ENCODE results near the gene RABAC1. TPM values are rescaled to one million over a fixed set of nuclear protein-coding genes. Genes with fewer than 3 reads are reported as not detected.
A peak's percentile ranks its signal among the peaks of the same experiment; 100 is the strongest.

Gene RABAC1
- total and polyA plus RNA-seq, 9 donors: 59.0 to 110 (median 88.6) TPM

DNA sequence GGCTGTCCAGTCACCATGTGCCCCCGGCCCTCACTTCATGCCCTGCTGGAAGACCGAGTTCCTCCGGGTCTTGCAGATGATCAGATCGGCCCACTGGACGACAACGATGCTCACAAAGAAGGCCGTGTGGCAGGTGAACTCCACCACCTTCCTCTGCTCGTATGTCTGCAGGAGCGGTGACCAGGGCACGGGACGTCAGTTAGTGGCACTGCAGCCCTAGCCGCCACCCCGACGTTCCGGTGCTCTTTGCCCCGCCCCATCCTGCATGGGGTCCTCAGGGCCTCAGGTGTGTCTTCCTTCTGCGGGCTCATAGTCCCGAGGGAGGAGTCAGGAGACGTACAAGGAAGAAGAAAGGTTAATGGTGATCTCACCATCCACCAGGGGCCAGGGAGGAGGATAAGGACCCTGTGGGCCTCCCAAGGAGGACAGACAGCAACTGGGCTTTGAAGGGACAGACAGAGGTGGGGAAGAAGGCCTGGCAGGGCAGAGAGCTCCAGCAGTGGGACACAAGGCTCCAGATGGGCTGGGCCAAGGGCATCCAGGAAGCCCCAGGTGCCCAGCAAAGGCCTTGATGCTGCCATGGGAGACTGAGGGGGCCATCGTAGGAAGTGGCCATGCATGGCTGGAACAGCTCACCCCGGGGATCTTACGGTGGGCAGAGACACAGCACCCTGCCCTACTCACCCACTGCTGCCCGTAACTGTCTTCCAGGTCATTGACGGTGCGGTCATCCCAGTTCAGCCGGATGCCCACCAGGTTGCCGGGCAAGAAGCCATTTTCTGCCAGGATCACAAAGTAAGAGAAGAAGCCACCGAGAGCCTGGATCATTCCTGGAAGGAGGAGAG lies 9.9 kb upstream of the RABAC1 start:
- no peak overlapping the region for H3K4me3 ChIP-seq (ENCODE audit: low read length)
- H3K9me3 ChIP-seq (replicated peaks; ENCODE audit: control insufficient read depth, low read depth, low read length): no peaks in the 10 kb centered on the region
- H3K27ac ChIP-seq (ENCODE audit: low read length): no peak overlapping the region
- WGBS (ENCODE audit: insufficient coverage): 71% methylated on average over 18 of the region's 28 CpGs
- no peaks in the 10 kb centered on the region for H3K4me1 ChIP-seq (ENCODE audit: control insufficient read depth, insufficient read depth, low read length)
- no peaks in the 10 kb centered on the region for H3K36me3 ChIP-seq (ENCODE audit: control insufficient read depth, insufficient read depth, low read length)
- peaks cover 3% of the 10 kb centered on the region for H3K27me3 ChIP-seq (ENCODE audit: control insufficient read depth, insufficient read depth, low read length)
- DNase-seq: no peak

DNA sequence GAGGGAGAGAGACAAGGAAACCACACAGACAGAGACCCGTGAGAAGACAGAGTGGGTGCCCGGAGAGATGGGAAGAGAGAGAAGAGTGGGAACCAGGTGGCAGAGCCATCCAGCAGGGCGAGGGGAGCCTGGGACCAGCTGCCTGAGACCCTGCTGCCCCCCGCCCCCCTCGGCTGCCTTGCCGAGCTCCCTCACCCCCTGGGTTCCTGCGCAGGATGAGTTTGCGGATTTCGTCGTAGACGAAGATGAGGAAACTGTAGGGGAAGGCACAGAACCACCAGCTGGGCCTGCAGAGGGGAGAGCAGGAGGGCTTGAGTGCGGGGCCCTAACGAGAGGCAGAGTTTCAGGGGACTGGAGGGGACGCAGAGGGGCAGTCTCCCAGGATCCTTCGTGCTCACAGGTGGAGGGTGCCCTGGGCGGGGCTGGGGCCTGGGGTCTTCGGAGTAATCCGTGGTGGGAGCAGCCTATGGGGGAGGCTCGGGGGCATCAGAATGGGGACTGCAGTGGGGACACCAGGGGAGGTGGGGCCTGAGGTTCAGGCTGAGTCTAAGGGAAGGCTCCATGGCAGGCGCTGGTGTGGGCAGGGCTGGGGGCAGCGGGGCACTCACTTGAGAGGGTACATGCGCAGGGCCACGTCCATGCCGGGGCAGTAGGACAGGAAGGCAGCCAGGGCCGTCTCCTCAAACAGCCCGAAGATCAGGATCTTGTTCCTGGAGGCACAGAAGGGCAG lies 8.1 kb upstream of the RABAC1 start:
- H3K36me3 ChIP-seq (ENCODE audit: control insufficient read depth, insufficient read depth, low read length): no peaks in the 10 kb centered on the region
- 67% methylated on average over 26 of the region's 26 CpGs for WGBS (ENCODE audit: insufficient coverage)

GRCh38 chr19:41965106-41965505 lies 6.0 kb upstream of the RABAC1 start:
- H3K4me3 ChIP-seq (ENCODE audit: low read length): no peak overlapping the region
- H3K4me1 ChIP-seq (ENCODE audit: control insufficient read depth, insufficient read depth, low read length): no peaks in the 10 kb centered on the region
- no peak for DNase-seq
- no peak overlapping the region for H3K27ac ChIP-seq (ENCODE audit: low read length)
- H3K27me3 ChIP-seq (ENCODE audit: control insufficient read depth, insufficient read depth, low read length): peaks cover 3% of the 10 kb centered on the region
- no peaks in the 10 kb centered on the region for H3K36me3 ChIP-seq (ENCODE audit: control insufficient read depth, insufficient read depth, low read length)
- WGBS (ENCODE audit: insufficient coverage): 52% methylated on average over 5 of the region's 5 CpGs
- no peaks in the 10 kb centered on the region for H3K9me3 ChIP-seq (replicated peaks; ENCODE audit: control insufficient read depth, low read depth, low read length)

More for the DNA sequence above, 8.1 kb upstream of the RABAC1 start:
- Histone ChIP-seq H3K27me3 (ENCODE audit: control insufficient read depth, insufficient read depth, low read length) (peaks cover 3% of the 10 kb centered on the region), H3K27ac (ENCODE audit: low read length) (no peak overlapping the region), H3K4me3 (ENCODE audit: low read length) (no peak overlapping the region), H3K9me3 (replicated peaks; ENCODE audit: control insufficient read depth, low read depth, low read length) (no peaks in the 10 kb centered on the region), H3K4me1 (ENCODE audit: control insufficient read depth, insufficient read depth, low read length) (no peaks in the 10 kb centered on the region)
- no peak for DNase-seq

- no peaks in the 10 kb centered on the region for H3K27me3 ChIP-seq (ENCODE audit: control insufficient read depth, insufficient read depth, low read length)
- H3K9me3 ChIP-seq (replicated peaks; ENCODE audit: control insufficient read depth, low read depth, low read length): no peaks in the 10 kb centered on the region
- H3K4me1 ChIP-seq (ENCODE audit: control insufficient read depth, insufficient read depth, low read length): peaks cover 20% of the 10 kb centered on the region
- no peak overlapping the region for H3K4me3 ChIP-seq (ENCODE audit: low read length)
- H3K27ac ChIP-seq (ENCODE audit: low read length): no peak overlapping the region
- 94% methylated on average over 2 of the region's 5 CpGs for WGBS (ENCODE audit: insufficient coverage)
- no peak for DNase-seq
- peaks cover 2% of the 10 kb centered on the region for H3K36me3 ChIP-seq (ENCODE audit: control insufficient read depth, insufficient read depth, low read length)
Measured at GRCh38 chr19:41960973-41961372, 1.9 kb upstream of the RABAC1 start.

DNA sequence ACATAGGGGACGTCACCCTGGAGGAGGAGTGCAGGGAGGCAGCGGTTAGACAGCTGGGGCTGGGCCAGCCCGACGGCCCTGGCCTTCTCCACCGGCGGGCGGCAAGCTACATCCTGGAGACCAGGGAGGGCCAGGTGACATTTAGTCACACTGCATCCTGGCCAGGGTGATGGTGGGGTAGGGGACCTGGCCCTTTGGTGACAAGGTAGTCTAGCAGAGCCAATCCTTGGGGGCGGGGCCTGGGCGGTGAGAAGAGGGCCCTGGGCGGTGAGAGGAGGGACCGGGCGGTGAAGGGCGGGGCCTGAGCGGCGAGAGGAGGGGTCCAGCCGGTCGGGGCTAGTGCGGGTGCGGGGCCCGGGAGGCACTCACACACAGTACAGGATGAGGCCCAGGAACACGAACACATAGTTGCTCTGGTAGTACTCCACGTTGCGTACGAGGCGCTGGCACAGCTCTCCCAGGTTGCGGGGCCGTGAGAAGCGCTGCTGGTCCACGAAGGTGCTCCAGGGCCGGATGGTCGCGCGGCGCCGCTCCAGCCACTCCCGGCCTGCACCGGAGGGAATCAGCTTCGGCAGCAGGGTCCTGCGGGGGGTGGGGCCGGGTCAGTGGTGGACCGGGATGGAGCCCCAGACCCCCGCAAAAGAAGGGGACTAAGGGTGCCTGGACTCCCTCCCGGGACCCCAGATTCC lies 610 bp downstream of the RABAC1 start:
- H3K27me3 ChIP-seq (ENCODE audit: control insufficient read depth, insufficient read depth, low read length): no peaks in the 10 kb centered on the region
- WGBS (ENCODE audit: insufficient coverage): under 1% methylated on average over 35 of the region's 43 CpGs
- DNase-seq: peak; percentile 91
- H3K27ac ChIP-seq (ENCODE audit: low read length): peak overlapping the region; percentile 95
- peaks cover 7% of the 10 kb centered on the region for H3K36me3 ChIP-seq (ENCODE audit: control insufficient read depth, insufficient read depth, low read length)
- peaks cover 20% of the 10 kb centered on the region for H3K4me1 ChIP-seq (ENCODE audit: control insufficient read depth, insufficient read depth, low read length)
- no peaks in the 10 kb centered on the region for H3K9me3 ChIP-seq (replicated peaks; ENCODE audit: control insufficient read depth, low read depth, low read length)
- peak overlapping the region; percentile 97 for H3K4me3 ChIP-seq (ENCODE audit: low read length)

DNA sequence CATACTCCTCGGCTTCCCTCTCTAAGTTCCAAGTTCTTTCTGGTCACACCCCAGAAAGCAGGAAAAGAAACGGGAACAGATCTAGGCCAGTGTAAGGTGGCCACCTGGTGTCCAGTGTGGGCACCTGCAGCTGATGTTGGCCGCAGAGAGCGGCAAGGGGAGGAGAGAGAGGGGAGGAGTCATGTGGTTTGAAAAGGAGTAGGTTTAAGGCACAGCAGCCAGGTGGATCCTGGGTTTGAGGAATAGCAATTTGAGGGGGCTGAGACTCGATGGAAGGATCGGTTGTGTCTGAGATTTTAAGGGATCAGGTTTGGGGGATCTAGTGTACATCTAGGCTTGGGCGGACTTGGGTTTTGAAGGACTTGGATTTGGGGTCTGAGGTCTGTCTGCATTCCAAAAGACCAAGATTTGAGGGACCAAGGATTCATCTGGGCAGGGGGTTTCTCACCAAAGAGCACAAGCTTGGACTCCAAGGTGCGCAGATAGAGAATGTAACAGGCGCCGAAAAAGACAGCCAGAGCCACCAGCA lies 1.2 kb downstream of the RABAC1 start:
- peak; percentile 88 for DNase-seq
- Histone ChIP-seq H3K9me3 (replicated peaks; ENCODE audit: control insufficient read depth, low read depth, low read length) (no peaks in the 10 kb centered on the region), H3K27ac (ENCODE audit: low read length) (peak overlapping the region; percentile 95), H3K36me3 (ENCODE audit: control insufficient read depth, insufficient read depth, low read length) (peaks cover 7% of the 10 kb centered on the region), H3K4me3 (ENCODE audit: low read length) (peak overlapping the region; percentile 97), H3K4me1 (ENCODE audit: control insufficient read depth, insufficient read depth, low read length) (peaks cover 20% of the 10 kb centered on the region), H3K27me3 (ENCODE audit: control insufficient read depth, insufficient read depth, low read length) (no peaks in the 10 kb centered on the region)
- 9% methylated on average over 7 of the region's 10 CpGs for WGBS (ENCODE audit: insufficient coverage)

GRCh38 chr19:41957161-41957837 lies 1.8 kb downstream of the RABAC1 start:
- Histone ChIP-seq H3K4me3 (ENCODE audit: low read length) (no peak overlapping the region), H3K36me3 (ENCODE audit: control insufficient read depth, insufficient read depth, low read length) (peaks cover 7% of the 10 kb centered on the region), H3K27ac (ENCODE audit: low read length) (no peak overlapping the region), H3K4me1 (ENCODE audit: control insufficient read depth, insufficient read depth, low read length) (peaks cover 20% of the 10 kb centered on the region), H3K27me3 (ENCODE audit: control insufficient read depth, insufficient read depth, low read length) (no peaks in the 10 kb centered on the region), H3K9me3 (replicated peaks; ENCODE audit: control insufficient read depth, low read depth, low read length) (no peaks in the 10 kb centered on the region)
- no peak for DNase-seq
- 87% methylated on average over 7 of the region's 11 CpGs for WGBS (ENCODE audit: insufficient coverage)

- H3K9me3 ChIP-seq (replicated peaks; ENCODE audit: control insufficient read depth, low read depth, low read length): no peaks in the 10 kb centered on the region
- peaks cover 22% of the 10 kb centered on the region for H3K4me1 ChIP-seq (ENCODE audit: control insufficient read depth, insufficient read depth, low read length)
- no peaks in the 10 kb centered on the region for H3K27me3 ChIP-seq (ENCODE audit: control insufficient read depth, insufficient read depth, low read length)
- peaks cover 7% of the 10 kb centered on the region for H3K36me3 ChIP-seq (ENCODE audit: control insufficient read depth, insufficient read depth, low read length)
- H3K27ac ChIP-seq (ENCODE audit: low read length): no peak overlapping the region
- WGBS (ENCODE audit: insufficient coverage): 74% methylated on average over 10 of the region's 13 CpGs
- no peak overlapping the region for H3K4me3 ChIP-seq (ENCODE audit: low read length)
- no peak for DNase-seq
Measured at GRCh38 chr19:41956621-41957020, 2.5 kb downstream of the RABAC1 start.

DNA sequence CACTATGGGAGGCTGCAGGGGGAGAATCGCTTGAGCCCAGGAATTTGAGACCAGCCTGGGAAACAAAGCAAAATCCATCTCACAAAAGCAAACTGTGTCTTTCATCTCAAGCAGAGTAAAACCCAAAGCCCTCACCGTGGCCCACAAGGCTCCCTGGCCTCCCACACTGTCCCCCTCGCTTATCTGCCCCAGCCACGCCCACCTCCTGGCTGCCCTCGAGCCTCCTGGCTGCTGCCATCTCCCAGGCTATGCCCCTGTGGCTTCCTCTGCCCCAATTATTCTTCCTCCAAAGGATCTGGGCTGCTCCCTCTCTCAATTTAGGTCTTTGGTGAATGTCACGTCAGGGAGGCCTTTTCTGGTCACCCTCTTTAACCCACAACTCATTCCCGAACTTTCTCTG lies 3.6 kb downstream of the RABAC1 start:
- no peaks in the 10 kb centered on the region for H3K27me3 ChIP-seq (ENCODE audit: control insufficient read depth, insufficient read depth, low read length)
- no peaks in the 10 kb centered on the region for H3K9me3 ChIP-seq (replicated peaks; ENCODE audit: control insufficient read depth, low read depth, low read length)
- no peak overlapping the region for H3K27ac ChIP-seq (ENCODE audit: low read length)
- H3K4me1 ChIP-seq (ENCODE audit: control insufficient read depth, insufficient read depth, low read length): peaks cover 22% of the 10 kb centered on the region
- no peak overlapping the region for H3K4me3 ChIP-seq (ENCODE audit: low read length)
- 61% methylated on average over 5 of the region's 7 CpGs for WGBS (ENCODE audit: insufficient coverage)
- no peak for DNase-seq
- H3K36me3 ChIP-seq (ENCODE audit: control insufficient read depth, insufficient read depth, low read length): peaks cover 7% of the 10 kb centered on the region
